ENCODE measurements around the gene SURF6.
"Not testable (repeated sequence)": the region's sequence is repeated elsewhere in the genome, so short reads cannot be mapped to it uniquely, and the experiment has no call there.

The SURF6 gene

GRCh38 chr9:133346021-133346785 lies 10.2 kb upstream of the SURF6 start:
- no peak for DNase-seq

GRCh38 chr9:133345596-133345995 lies 9.6 kb upstream of the SURF6 start:
- no peak for DNase-seq

- no peak for DNase-seq
Observed at GRCh38 chr9:133344979-133345378, 9.0 kb upstream of the SURF6 start.

DNA sequence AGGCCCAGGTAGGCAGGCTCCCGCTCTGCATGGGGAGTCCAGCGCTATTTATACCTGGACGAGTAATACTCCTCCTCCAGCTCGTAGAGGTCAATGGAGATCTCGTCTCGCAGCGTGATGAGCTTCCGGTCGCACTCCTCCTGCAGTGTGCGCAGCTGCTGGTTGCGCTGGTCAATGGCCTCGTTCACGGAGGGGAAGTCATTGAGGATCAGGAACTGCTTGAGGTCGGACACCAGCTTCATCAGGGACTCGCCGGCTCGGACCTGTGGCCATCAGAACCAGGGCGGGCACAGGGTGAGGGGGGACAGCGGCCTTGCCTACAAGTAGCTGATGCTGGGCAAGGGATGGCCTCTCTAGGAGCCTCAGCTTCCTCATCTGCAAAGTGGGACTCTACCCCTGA lies 8.1 kb upstream of the SURF6 start:
- no peak for DNase-seq

- DNase-seq, result peak; percentile 31
Observed at GRCh38 chr9:133342570-133342969, 6.6 kb upstream of the SURF6 start.

- no peak for DNase-seq
Observed at GRCh38 chr9:133342069-133342406, 6.0 kb upstream of the SURF6 start.

DNA sequence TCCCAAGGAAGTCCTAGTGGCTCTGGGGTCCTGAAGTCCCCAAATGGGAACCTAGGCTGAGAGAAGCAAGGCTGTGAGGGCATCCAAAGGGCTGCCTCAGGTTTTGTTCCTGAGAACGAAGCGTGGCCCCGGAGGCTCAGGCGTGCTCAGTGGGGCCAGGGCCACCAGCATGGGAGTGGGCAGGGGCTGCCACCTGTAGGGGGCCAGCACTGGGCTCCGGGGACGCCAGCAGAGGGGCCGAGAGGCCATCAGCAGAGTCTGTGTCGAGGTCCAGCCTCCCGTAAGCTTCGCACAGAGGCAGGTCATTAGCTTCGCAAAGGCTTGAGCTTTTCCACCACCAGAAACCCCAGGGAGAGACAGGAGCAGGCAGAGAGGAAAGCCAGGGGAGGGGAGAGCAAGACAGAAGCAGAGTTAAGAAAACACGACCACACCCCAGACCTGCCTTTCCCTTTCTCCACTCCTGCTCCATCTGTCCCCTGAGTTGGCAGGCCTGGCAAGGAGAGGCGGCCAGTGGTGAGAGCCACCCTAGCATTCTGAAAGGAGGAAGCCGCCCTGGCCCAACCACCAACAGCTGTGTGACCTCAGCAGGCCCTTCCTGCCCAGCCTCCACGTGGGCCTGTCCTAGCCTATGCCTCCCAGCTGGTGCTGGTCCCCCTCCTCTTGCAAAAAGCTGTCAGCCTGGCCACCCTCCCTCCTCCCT lies 5.5 kb upstream of the SURF6 start:
- no peak for DNase-seq

DNA sequence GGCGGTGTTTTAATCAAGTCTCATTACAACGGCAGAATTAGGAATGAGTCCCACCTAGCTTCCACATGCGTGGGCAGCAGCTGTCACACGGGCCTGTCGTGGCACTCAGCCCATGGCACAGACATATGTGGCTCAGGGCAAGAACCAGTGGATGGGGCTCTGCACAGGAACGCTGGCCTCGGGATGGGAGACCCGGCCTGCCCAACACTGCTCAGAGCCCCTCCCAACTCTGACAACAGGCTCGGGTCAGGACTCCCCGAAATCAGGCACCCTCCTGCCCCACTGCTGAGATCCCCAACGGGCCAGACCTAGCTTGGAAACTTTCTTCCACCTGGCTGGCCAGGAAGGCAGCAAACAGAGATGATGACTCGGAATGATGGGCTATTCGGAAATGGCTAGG lies 4.9 kb upstream of the SURF6 start:
- no peak for DNase-seq

DNA sequence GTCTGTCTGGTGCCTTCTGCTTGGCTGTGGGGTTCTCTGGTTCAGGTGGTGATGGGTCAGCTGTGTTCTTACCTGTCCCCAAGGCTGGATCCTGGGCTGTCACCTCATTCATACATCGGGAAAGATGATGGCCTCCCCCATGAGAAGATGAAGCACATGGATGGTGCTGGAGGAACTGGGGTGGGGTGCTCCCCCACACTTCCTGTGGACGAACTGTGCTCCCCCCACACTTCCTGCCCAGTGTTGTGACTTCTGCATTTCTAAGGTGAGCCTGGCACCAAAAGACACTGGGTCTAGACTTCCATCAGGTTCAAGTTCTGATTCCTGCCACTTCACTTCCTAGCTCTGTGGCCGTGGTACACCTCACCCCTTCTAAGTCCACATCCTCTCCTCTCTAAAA lies 4.3 kb upstream of the SURF6 start:
- DNase-seq, result no peak

DNA sequence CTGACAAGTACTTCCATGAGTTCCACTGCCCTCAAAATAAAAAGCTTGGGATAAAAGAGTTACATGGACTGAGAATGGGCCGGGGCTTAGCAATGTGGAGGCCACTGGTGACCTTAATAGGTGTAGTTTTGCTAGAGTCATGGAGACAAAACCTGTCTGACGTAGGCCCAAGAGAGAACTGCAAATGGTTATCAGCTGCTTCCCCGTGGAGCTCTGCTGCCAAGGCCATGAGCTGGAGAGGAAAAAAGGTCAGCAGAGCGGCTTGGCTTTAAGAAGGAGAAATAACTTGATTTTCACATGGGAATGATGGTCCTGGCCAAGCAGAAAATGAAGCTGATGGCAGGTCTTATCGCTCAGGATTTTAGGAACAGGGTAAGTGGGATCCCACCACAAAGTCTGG lies 3.7 kb upstream of the SURF6 start:
- no peak for DNase-seq

- not testable (repeated sequence) for DNase-seq
Observed at GRCh38 chr9:133334888-133335287, 1.1 kb downstream of the SURF6 start.

GRCh38 chr9:133334161-133334560 lies 1.8 kb downstream of the SURF6 start:
- DNase-seq, result no peak

- no peak for DNase-seq
Observed at GRCh38 chr9:133333566-133333965, 2.4 kb downstream of the SURF6 start.

DNA sequence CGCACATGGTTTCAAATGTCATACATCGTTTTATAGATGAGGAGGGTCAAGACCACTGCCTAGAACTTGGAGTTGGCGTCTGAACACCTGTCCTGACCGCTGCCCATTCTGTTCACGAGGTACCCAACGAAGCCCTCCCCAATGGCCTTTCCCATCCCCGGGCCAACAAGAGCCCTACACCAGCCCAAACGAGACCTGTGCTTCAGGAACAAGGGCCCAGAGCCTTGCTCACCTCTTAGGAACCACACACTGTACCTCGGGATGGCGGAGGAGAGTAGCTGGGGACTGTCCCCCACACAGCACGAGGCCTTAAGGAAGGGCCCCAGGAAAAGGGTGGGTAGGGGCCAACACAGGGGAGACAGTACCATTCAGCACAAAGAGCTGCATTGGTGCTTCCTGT lies 3.0 kb downstream of the SURF6 start:
- DNase-seq, result no peak

DNA sequence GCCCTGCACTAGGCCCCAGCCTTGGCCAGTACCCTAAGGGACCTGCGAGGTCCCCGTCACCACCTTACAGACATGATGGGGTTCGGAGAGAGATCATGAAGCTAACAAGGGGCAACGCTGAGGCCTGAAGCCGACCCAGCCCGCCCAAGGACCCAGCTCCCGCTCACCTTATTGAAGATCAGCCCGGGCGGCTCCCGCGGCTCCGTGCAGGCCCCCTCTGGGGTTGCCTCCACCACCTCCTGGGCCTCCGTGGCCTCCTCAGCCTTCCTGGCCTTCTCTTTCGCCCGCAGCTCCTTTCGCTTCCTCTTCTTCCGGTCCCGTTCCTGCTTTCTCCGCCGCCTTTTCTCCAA lies 3.6 kb downstream of the SURF6 start:
- DNase-seq, result no peak

DNA sequence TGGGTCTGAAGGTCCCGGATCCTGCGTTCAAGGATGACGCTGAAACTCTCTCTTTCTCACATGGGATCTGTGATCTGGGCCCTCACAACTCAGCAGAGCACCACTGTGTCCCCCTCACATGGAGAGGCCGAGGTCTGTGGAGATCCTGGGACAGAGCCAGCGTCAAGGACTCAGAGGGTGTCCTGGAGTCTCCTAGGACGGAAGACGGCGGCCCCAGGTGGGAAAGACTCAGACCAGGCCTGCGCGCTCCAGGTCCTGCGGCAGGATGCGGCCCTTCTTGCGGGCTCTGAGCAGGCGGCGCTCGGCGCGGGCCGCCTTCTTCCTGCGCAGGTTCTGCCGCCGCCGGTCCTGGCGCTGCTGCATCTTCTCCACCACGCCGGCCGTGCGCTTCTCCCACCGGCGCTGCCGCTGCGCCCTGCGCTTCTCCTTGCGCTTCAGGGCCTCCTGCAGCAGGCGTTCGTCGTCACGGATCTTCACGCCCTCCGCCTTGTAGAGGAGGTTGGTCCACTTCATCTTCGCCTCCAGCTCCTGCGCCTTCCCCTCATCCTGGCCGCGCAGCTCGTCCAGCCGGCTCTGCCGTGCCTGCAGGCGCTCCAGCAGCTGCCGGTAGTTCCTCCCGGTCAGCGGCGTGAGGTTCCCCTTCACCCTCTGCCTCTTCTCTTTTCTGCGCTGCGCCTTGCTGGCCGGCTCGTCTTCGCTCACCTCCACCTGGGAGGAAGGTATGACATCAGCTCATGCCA lies 4.2 kb downstream of the SURF6 start:
- no peak for DNase-seq

GRCh38 chr9:133331221-133331620 lies 4.8 kb downstream of the SURF6 start:
- DNase-seq, result no peak

GRCh38 chr9:133329306-133330156 lies 6.5 kb downstream of the SURF6 start:
- not testable (repeated sequence) for DNase-seq

DNA sequence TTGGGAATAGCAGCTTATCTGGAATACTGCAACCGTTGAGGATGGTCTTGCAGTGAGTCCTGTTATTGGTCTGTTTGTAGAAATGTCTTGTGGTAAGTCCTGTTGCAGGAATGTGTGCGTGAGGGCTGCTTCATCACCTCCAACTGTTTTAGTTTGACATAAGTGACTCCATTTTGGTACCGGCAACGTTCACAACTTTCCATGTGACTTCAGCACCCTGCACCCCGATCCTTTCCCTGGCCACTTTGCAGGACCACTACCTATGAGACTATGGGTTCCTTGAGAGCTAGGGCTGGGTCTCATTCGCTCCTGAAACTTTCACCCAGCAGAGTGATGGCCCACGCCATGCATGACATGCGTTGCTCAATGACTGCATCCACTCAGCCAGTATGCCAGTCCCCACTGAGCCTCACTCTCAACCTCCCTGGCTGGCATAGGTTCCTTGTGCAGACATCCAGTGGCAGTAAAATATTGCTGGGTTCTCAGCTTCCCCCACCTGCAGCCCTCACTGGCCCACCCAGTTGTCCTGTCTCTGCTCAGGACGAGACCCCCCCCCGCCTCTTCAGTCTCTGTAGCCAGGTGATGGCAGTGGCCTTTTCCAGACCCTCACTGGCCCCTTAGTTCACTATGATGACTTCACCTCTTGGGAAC lies 8.0 kb downstream of the SURF6 start:
- no peak for DNase-seq

DNA sequence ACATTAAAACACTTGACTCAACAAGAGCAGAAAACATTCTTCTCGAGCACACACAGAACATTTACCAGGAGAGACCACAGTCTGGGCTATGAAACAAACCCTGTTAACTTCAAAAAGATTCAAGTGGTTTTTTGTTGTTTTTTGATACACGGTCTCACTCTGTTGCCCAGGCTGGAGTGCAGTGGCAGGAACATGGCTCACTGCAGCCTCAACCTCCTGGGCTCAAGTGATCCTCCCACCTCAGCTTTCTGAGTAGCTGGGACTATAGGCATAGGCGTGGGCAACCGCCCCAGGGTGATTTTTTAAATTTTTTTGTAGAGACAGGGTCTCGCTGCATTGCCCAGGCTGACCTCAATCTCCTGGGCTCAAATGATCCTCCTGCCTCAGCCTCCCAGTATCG lies 9.0 kb downstream of the SURF6 start:
- DNase-seq, result not testable (repeated sequence)

DNA sequence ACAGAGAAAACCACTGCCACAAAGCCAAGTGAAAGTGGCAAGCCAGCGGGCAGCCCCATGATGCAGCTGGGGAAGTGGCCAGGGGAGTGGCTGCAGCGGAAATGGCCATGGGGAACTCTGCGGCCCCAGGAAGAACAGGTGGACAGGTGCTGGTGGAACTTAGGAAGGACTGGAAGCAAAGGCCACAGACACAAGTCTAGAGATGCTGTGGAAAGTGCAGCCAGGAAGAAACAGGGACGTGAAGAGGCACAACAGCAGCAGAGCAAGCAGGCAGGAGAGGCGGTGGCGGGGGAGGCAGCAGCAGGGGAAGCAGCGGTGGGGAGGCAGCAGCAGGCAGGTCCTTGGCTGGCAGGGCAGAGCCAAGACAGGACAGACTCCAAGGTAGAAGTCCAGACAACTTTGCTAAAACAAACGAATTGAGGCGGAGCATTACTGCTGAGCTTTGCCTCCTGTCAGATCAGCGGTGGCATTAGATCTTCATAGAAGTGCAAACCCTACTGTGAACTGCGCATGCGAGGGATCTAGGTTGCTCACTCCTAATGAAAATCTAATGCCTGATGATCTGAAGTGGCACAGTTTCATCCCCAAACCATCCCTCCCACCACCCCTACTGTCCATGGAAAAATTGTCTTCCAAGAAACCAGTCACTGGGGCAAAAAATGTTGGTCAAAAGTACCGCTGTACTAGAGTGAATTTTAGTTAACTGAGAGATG lies 11.8 kb downstream of the SURF6 start:
- no peak for DNase-seq

GRCh38 chr9:133323211-133323610 lies 12.8 kb downstream of the SURF6 start:
- no peak for DNase-seq

Measured in DMS 273 treated with DMSO at 0.1 percent for 48 hours (cell line).